HUES64 (cell line): ENCODE measurements around the gene TMEM151B.
"Not testable (repeated sequence)": the region's sequence is repeated elsewhere in the genome, so short reads cannot be mapped to it uniquely, and the experiment has no call there.

ENCODE experiments used
- H3K27ac ChIP-seq: 2 replicates; pipeline ENCODE4 v1.7.0; 2013; ENCODE audit warnings: low read depth, low read length, inconsistent platforms
- H3K27me3 ChIP-seq: 2 replicates; pipeline ENCODE4 v1.6.1; 2013; ENCODE audit warnings: mild to moderate bottlenecking, low read length; ENCODE audit not compliant: insufficient read depth
- H3K36me3 ChIP-seq: 2 replicates; pipeline ENCODE4 v1.6.1; 2013; ENCODE audit warnings: mild to moderate bottlenecking, low read length; ENCODE audit not compliant: insufficient read depth
- H3K4me1 ChIP-seq: 2 replicates; pipeline ENCODE4 v1.6.1; 2013; ENCODE audit warnings: mild to moderate bottlenecking, low read length, moderate library complexity; ENCODE audit not compliant: insufficient read depth
- H3K4me3 ChIP-seq: 2 replicates; pipeline ENCODE4 v1.5.1; 2013; ENCODE audit warnings: mild to moderate bottlenecking, low read length, moderate library complexity
- H3K9ac ChIP-seq: 2 replicates; pipeline ENCODE4 v1.6.1; 2013; ENCODE audit warnings: mild to moderate bottlenecking, low read depth, low read length
- H3K9me3 ChIP-seq: 2 replicates; pipeline ENCODE4 v1.6.1; 2013; ENCODE audit warnings: low read depth, low read length; ENCODE audit not compliant: insufficient read depth
- WGBS: fragments of 150-250, 120-280 bp; methylation state at CpG from one replicate; pipeline ENCODE4 v1.1.7; 2013; ENCODE audit warnings: missing lambda C conversion rate; 5-methylcytosine and 5-hydroxymethylcytosine counted together

TMEM151B gene

DNA sequence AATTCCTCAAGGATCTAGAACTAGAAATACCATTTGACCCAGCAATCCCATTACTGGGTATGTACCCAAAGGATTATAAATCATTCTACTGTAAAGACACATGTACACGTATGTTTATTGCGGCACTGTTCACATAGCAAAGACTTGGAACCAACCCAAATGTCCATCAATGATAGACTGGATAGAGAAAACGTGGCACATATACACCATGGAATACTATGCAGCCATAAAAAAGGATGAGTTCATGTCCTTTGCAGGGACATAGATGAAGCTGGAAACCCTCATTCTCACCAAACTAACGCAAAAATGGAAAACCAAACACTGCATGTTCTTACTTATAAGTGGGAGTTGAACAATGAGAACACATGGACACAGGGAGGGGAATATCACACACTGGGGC is 76.6 kb downstream of the TMEM151B start:
- not testable (repeated sequence) for H3K4me1 ChIP-seq, H3K4me3 ChIP-seq, H3K27ac ChIP-seq, H3K9ac ChIP-seq, H3K27me3 ChIP-seq, H3K36me3 ChIP-seq, H3K9me3 ChIP-seq
- 97% methylated on average over 3 of the region's 4 CpGs for WGBS

DNA sequence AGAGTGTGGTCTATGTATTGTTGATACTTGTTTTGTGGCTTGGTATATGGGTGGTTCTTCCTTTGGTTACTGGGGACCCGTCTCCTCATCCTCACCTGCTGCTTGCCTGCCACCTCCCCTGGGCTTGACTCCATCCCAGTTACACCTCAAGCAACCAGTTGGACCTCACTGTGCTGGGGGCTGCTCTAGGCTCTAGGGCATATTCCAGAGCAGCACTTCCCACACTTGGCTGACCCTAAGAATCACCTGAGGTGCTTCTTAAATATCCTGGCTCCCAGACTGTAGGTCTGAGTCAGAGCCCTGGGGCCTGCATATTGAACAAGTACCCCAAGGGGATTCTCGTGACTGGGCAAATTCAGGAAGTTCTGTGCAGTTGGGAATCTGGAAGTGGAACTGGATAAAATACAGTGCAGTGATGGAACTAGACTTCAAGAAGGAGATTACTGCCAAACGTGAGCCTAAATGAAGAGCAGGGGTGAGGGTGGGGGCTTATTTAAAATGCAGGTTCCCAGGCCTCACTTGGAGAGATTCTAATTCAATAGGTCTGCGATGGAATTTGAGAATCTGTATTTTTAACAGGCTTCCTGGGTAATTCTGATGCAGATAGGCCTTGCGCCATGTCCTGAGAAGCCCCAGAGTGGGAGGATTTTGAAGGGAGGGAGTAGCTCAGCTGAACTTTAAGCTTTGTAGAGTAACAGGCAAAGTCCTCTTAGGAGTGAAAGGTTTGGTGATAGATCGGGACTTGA is 79.8 kb downstream of the TMEM151B start:
- H3K9me3 ChIP-seq = no peaks in the 10 kb centered on the region
- H3K4me1 ChIP-seq = peaks cover 7% of the 10 kb centered on the region; the same call in 1 of the 2 replicates
- H3K4me3 ChIP-seq = no peak overlapping the region
- H3K36me3 ChIP-seq = no peaks in the 10 kb centered on the region
- 67% methylated on average over 6 of the region's 6 CpGs for WGBS
- no peak overlapping the region for H3K27ac ChIP-seq
- peaks cover 4% of the 10 kb centered on the region; the same call in 1 of the 2 replicates for H3K27me3 ChIP-seq
- H3K9ac ChIP-seq = no peak overlapping the region

DNA sequence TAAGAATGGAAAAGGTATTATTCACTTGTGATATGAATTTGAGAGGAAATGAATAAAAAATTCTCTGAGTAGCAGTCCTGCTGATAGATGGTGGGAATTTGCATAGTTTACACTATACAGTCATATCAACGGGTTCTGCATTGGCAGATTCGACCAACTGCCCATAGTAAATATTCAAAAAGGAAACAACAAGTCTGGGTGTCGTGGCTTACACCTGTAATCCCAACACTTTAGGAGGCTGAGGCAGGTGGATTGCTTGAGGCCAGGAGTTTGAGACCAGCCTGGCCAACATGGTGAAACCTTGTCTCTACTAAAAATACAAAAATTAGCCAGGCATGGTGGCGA is 80.4 kb downstream of the TMEM151B start:
- not testable (repeated sequence) for H3K36me3 ChIP-seq, H3K9ac ChIP-seq, H3K27me3 ChIP-seq, H3K4me3 ChIP-seq, H3K9me3 ChIP-seq, H3K4me1 ChIP-seq, H3K27ac ChIP-seq
- 91% methylated on average over 4 of the region's 4 CpGs for WGBS

DNA sequence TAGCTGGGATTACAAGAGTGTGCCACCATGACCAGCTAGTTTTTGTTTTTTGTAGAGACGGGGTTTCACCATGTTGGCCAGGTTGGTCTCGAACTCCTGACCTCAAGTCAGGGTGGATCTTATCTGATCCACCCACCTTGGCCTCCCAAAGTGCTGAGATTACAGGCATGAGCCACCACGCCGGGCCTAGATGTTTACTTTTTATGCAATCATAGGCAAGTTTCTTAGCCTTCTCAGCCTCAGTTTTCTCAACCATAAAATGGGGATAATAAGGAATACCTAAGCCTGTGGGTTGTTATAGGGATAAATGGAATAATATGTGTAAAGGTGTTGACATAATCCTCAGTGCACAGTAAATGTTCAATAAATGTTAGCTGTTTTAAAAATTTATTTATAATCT is 82.0 kb downstream of the TMEM151B start:
- H3K27ac ChIP-seq = no peak overlapping the region
- no peaks in the 10 kb centered on the region for H3K9me3 ChIP-seq
- H3K27me3 ChIP-seq = no peaks in the 10 kb centered on the region
- H3K36me3 ChIP-seq = no peaks in the 10 kb centered on the region
- peaks cover 7% of the 10 kb centered on the region; the same call in 1 of the 2 replicates for H3K4me1 ChIP-seq
- H3K9ac ChIP-seq = no peak overlapping the region
- no peak overlapping the region for H3K4me3 ChIP-seq
- 92% methylated on average over 4 of the region's 4 CpGs for WGBS

DNA sequence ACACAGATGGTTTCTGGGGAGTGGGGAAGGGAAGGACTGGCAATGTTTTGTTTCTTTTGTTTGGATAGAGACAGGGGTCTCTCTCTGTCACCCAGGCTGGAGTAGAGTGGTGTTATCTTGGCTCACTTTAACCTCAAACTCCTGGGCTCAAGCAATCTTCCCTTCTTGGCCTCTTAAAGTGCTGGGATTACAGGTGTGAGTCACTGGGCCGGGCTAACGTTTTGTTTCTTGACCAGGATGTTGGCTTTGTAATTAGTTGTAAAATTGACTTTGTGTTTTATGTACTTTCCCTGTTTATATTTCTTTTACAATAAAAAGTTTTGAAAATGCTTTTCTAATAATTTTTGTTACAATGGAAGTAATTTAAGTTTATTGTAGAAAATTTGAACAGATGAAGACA is 83.1 kb downstream of the TMEM151B start:
- Histone ChIP-seq H3K36me3 (no peaks in the 10 kb centered on the region), H3K4me3 (no peak overlapping the region), H3K27ac (no peak overlapping the region), H3K9ac (no peak overlapping the region), H3K4me1 (peaks cover 7% of the 10 kb centered on the region; the same call in 1 of the 2 replicates), H3K27me3 (no peaks in the 10 kb centered on the region), H3K9me3 (no peaks in the 10 kb centered on the region)
- 78% methylated on average over 2 of the region's 2 CpGs for WGBS

DNA sequence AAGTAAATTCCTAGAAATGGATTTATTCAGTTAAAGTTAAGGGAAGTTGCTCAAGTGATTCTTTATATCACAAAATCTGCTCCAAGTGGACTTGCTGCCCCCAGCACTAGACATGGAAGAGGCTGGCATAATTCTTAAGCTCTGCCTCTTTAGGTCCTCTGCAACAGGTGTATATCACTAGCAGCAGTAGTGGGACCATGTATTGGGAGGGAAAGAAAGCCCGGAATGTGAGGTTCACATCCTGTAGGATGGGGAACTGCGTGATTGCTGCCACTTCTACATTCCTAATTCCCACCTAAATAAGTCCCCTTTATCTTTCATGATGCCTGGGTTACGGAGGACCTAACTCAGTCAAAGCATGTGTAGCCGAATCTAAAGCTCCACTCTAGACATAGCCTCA is 85.4 kb downstream of the TMEM151B start:
- Histone ChIP-seq H3K4me3 (no peak overlapping the region), H3K4me1 (peaks cover under 1% of the 10 kb centered on the region; the same call in 1 of the 2 replicates), H3K36me3 (no peaks in the 10 kb centered on the region), H3K9me3 (no peaks in the 10 kb centered on the region), H3K9ac (no peak overlapping the region), H3K27me3 (no peaks in the 10 kb centered on the region), H3K27ac (no peak overlapping the region)
- WGBS = 84% methylated on average over 4 of the region's 4 CpGs

DNA sequence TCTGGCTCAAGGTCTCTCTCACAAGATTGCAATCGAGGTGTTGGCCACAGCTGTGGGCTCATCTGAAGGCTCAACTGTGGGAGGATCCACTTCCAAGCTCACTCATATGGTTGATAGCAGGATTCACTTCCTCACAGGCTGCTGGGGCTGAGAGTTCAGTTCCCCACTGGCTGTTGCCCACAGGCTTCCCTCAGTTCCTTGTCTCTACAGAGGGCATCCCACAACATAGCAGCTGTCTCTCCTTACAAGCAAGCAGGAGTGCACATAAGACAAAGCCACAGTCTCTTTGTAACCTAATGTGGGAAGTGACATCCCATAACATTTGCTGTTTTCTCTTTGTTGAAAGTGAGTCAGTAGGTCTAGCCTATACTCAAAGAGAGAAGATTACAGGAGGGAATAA is 86.2 kb downstream of the TMEM151B start:
- no peaks in the 10 kb centered on the region for H3K27me3 ChIP-seq
- WGBS = 84% methylated on average over 1 of the region's 1 CpG
- no peaks in the 10 kb centered on the region for H3K36me3 ChIP-seq
- no peaks in the 10 kb centered on the region for H3K9me3 ChIP-seq
- H3K4me3 ChIP-seq = no peak overlapping the region
- no peak overlapping the region for H3K9ac ChIP-seq
- no peak overlapping the region for H3K27ac ChIP-seq
- H3K4me1 ChIP-seq = no peaks in the 10 kb centered on the region
